HFFc6 (cell line): Measurements from ENCODE around the gene CD46. TPM values are rescaled to one million over a fixed set of nuclear protein-coding genes. Genes with fewer than 3 reads are reported as not detected.
"Not testable (repeated sequence)": the region's sequence is repeated elsewhere in the genome, so short reads cannot be mapped to it uniquely, and the experiment has no call there.

ENCODE experiments used
- DNase-seq: peaks from one replicate; pipeline ENCODE4 v3.0.0-alpha.2; 2018
- H3K27ac Mint-ChIP-seq: 2 replicates; pipeline ENCODE4 v1.8.0; 2020; ENCODE audit warnings: mild to moderate bottlenecking, mixed read lengths
- H3K27me3 Mint-ChIP-seq: 2 replicates; pipeline ENCODE4 v1.8.0; 2021; ENCODE audit warnings: mild to moderate bottlenecking, moderate library complexity, mixed read lengths; ENCODE audit not compliant: insufficient read depth
- H3K36me3 Mint-ChIP-seq: 2 replicates; pipeline ENCODE4 v1.8.0; 2021; ENCODE audit warnings: low read depth, mixed read lengths
- H3K4me1 Mint-ChIP-seq: 2 replicates; pipeline ENCODE4 v1.8.0; 2020; ENCODE audit warnings: low read depth, mixed read lengths
- H3K4me3 Mint-ChIP-seq: 2 replicates; pipeline ENCODE4 v1.8.0; 2020; ENCODE audit warnings: mild to moderate bottlenecking, moderate library complexity, mixed read lengths
- H3K9me3 Mint-ChIP-seq: 2 replicates; pipeline ENCODE4 v1.8.0; 2020; ENCODE audit warnings: mild to moderate bottlenecking, mixed read lengths
- long read RNA-seq: library from polyadenylated mRNA; unstranded; transcript quantifications from one replicate; pipeline ENCODE4 v2.0.0, GENCODE V29; 2019
- total RNA-seq, 6 experiments: library from RNA; stranded (reverse); fragmentation: NEBNext Ultra II Directional; extraction: Animal tissue kit (Norgen Biotek cat#: 25700); gene quantifications; 2 replicates in 1 of 6; 3 replicates in 5 of 6; pipeline ENCODE4 v1.2.3, GENCODE V29; 2021
- TF ChIP-seq, protein P1 (sequence below): fragments of 200-600 bp; sonication (generic); IDR thresholded peaks from 2 replicates; pipeline ENCODE4 v1.5.0; 2021; ENCODE audit warnings: antibody characterized with exemption, mild to moderate bottlenecking

The CD46 gene
- total RNA-seq, result 100 to 1,000 TPM; 134 to 152 (median 142) TPM
- long read RNA-seq, transcript CD46-208 (13 exons, 3,326 nt), result major isoform, 59 of 185 reads
- long read RNA-seq, transcript CD46-207 (12 exons, 3,281 nt), result minor isoform, 19 of 185 reads
- long read RNA-seq, transcript CD46-204 (11 exons, 3,188 nt), result minor isoform, 10 of 185 reads
- long read RNA-seq, transcript CD46-203 (12 exons, 3,233 nt), result minor isoform, 40 of 185 reads
- long read RNA-seq, partial matches to known transcripts, result 31 of 185 reads
- long read RNA-seq, other reads (novel, unspliced or antisense), result 21 of 185 reads

DNA sequence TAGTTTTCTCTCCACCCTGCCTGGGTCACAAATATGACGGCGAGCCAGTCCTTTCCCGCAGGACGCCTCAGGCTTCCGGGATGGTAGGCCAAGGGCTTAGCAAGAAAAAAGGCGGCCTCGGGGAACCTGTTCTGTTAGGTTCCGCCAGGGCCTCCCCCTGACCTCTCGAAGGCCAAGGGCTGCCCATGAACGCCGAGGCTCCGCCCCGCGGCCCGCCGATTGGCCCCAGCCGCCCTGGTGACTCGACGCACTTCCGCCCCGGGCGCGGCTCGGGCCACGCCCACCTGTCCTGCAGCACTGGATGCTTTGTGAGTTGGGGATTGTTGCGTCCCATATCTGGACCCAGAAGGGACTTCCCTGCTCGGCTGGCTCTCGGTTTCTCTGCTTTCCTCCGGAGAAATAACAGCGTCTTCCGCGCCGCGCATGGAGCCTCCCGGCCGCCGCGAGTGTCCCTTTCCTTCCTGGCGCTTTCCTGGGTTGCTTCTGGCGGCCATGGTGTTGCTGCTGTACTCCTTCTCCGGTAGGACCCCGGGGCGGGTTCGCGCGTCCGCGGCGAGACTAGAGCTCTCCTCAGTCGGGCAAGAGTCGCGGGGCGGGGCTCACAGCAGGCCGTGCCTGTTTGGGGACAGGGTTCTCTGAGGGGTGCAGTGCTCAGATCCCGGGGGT is at the start of gene CD46:
CD46 (plus strand) TSS at position 265 of the 666 bp plus-strand sequence; CDS start at position 424, 159 bp downstream.
- Mint-ChIP-seq H3K4me3 (peak within 1 kb of the TSS; percentile 99), H3K9me3 (no peaks in the 10 kb centered on the region)

DNA sequence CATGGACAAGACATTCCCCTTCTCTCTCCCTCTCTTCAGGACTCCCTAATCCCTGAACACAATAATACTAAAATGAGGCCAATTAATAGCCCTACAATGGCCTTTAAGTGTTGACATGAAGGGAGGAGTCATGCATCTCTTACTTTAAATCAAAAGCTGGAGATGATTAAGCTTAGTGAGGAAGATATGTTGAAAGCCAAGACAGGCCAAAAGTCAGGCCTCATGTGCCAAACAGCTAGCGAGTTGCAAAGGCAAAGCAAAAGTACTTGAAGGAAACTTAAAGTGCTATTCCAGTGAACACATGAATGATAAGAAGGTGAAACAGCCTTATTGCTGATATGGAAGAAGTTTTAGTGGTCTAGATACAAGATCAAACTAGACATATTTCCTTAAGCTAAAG is 49.5 kb upstream of the CD46 start:
- TF ChIP-seq, protein P1, sequence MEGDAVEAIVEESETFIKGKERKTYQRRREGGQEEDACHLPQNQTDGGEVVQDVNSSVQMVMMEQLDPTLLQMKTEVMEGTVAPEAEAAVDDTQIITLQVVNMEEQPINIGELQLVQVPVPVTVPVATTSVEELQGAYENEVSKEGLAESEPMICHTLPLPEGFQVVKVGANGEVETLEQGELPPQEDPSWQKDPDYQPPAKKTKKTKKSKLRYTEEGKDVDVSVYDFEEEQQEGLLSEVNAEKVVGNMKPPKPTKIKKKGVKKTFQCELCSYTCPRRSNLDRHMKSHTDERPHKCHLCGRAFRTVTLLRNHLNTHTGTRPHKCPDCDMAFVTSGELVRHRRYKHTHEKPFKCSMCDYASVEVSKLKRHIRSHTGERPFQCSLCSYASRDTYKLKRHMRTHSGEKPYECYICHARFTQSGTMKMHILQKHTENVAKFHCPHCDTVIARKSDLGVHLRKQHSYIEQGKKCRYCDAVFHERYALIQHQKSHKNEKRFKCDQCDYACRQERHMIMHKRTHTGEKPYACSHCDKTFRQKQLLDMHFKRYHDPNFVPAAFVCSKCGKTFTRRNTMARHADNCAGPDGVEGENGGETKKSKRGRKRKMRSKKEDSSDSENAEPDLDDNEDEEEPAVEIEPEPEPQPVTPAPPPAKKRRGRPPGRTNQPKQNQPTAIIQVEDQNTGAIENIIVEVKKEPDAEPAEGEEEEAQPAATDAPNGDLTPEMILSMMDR, result no peak
- Mint-ChIP-seq H3K36me3 (no peaks in the 10 kb centered on the region), H3K4me3 (no peak overlapping the region), H3K4me1 (peaks cover 34% of the 10 kb centered on the region), H3K9me3 (no peaks in the 10 kb centered on the region), H3K27ac (no peak overlapping the region), H3K27me3 (no peaks in the 10 kb centered on the region)
- DNase-seq, result no peak

More for the DNA sequence above, at the start of gene CD46:
- TF ChIP-seq, protein P1, result no peak
- peak; percentile 88 for DNase-seq
- no peaks in the 10 kb centered on the region; the same call in 1 of the 2 replicates for H3K27me3 Mint-ChIP-seq
- H3K27ac Mint-ChIP-seq, result peak within 1 kb of the TSS; percentile 94
- H3K36me3 Mint-ChIP-seq, result peaks cover 3% of the 10 kb centered on the region; the same call in 1 of the 2 replicates
- peaks cover 61% of the 10 kb centered on the region for H3K4me1 Mint-ChIP-seq

GRCh38 chr1:207703712-207704111 is 48.1 kb upstream of the CD46 start:
- TF ChIP-seq, protein P1, result no peak
- DNase-seq, result no peak
- Mint-ChIP-seq H3K4me1 (peaks cover 45% of the 10 kb centered on the region), H3K27ac (no peak overlapping the region), H3K9me3 (no peaks in the 10 kb centered on the region), H3K27me3 (no peaks in the 10 kb centered on the region), H3K36me3 (no peaks in the 10 kb centered on the region), H3K4me3 (no peak overlapping the region)

DNA sequence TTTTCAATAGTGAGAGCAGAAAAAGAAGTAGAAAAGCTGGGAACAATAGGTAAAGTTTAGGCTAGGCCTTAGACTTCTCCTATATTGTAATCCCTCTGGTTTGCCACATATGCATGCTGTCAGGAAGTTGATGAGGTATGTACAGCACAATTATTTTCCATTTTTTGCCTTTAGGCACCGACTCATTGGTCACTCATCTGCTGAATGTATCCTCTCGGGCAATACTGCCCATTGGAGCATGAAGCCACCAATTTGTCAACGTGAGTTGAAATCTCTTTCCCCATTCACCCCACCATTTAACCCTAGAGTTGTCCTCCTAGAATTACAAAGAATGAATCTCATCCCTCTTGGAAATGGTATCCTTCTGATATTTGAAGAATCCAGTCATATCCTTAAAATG is 43.9 kb upstream of the CD46 start:
- DNase-seq, H3K36me3 Mint-ChIP-seq, H3K27me3 Mint-ChIP-seq, H3K9me3 Mint-ChIP-seq: not testable (repeated sequence)
- peak overlapping the region; percentile 25; the same call in 1 of the 2 replicates for H3K4me3 Mint-ChIP-seq
- H3K27ac Mint-ChIP-seq, result peak overlapping the region; percentile 96
- H3K4me1 Mint-ChIP-seq, result peaks cover 38% of the 10 kb centered on the region

- Mint-ChIP-seq H3K4me3 (no peak overlapping the region), H3K9me3 (no peaks in the 10 kb centered on the region), H3K4me1 (peaks cover 25% of the 10 kb centered on the region), H3K27me3 (no peaks in the 10 kb centered on the region; the same call in 1 of the 2 replicates), H3K36me3 (no peaks in the 10 kb centered on the region), H3K27ac (no peak overlapping the region)
- peak; percentile 34 for DNase-seq
- TF ChIP-seq, protein P1, result peak; percentile 18; the same call in 1 of the 2 replicates
Measured at GRCh38 chr1:207711285-207711684, 40.6 kb upstream of the CD46 start.

DNA sequence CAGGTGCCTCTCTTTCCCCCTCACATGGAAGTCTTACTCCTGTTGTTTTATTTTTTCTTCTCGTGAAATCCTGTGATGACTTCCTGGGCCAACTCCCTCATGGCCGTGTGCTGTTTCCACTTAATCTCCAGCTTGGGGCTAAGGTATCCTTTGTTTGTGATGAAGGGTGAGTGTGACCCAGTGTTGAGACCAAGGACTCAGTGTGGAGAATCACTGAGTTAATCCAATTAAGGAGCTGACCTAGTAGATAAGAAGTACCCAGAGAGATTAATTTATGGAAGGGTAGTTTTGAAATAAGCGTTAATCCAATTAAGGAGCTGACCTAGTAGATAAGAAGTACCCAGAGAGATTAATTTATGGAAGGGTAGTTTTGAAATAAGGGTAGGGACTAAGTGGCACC is 39.2 kb upstream of the CD46 start:
- not testable (repeated sequence) for H3K27me3 Mint-ChIP-seq, H3K27ac Mint-ChIP-seq, H3K4me3 Mint-ChIP-seq, H3K9me3 Mint-ChIP-seq, H3K36me3 Mint-ChIP-seq, DNase-seq
- H3K4me1 Mint-ChIP-seq, result peaks cover 11% of the 10 kb centered on the region
